ENCODE measurements around the gene KANK4.

KANK4 gene

DNA sequence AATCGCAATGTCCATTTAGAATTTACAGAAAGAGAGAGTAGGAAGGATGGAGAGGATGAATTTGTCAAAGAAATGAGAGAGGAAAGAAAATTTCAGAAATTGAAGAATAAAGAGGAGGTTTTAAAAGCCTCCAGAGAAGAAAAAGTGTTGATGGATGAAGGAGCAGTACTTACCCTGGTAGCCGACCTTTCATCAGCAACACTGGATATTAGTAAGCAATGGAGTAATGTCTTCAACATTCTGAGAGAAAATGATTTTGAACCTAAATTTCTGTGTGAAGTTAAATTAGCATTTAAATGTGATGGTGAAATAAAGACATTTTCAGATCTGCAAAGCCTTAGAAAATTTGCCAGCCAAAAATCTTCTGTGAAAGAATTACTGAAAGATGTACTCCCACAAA is 112.0 kb downstream of the KANK4 start:
- no peak for DNase-seq (ENCODE audit: low read depth in 2 of 2)

DNA sequence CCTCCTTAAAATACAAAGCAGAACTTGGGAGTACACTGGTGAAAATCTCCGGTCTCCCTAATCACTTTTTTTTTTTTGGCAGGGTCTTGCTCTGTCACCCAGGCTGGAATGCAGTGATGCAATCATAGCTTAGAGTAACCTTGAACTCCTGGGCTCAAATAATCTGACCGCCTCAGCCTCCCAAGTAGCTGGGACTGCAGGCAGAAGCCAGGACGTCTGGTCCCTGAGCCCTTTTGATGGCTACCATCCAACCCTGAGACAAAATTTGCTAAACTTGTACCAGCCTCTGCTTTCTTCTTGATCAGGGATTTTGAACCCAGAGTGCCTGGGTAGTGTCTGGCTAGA is 120.5 kb downstream of the KANK4 start:
- DNase-seq (ENCODE audit: low read depth in 2 of 2) = no peak

- DNase-seq (ENCODE audit: low read depth in 2 of 2) = no peak
These were observed 121.0 kb downstream of the KANK4 start for GRCh38 chr1:62198069-62198780.

GRCh38 chr1:62196086-62196690 is 123.0 kb downstream of the KANK4 start:
- DNase-seq (ENCODE audit: low read depth in 2 of 2) = no peak

DNA sequence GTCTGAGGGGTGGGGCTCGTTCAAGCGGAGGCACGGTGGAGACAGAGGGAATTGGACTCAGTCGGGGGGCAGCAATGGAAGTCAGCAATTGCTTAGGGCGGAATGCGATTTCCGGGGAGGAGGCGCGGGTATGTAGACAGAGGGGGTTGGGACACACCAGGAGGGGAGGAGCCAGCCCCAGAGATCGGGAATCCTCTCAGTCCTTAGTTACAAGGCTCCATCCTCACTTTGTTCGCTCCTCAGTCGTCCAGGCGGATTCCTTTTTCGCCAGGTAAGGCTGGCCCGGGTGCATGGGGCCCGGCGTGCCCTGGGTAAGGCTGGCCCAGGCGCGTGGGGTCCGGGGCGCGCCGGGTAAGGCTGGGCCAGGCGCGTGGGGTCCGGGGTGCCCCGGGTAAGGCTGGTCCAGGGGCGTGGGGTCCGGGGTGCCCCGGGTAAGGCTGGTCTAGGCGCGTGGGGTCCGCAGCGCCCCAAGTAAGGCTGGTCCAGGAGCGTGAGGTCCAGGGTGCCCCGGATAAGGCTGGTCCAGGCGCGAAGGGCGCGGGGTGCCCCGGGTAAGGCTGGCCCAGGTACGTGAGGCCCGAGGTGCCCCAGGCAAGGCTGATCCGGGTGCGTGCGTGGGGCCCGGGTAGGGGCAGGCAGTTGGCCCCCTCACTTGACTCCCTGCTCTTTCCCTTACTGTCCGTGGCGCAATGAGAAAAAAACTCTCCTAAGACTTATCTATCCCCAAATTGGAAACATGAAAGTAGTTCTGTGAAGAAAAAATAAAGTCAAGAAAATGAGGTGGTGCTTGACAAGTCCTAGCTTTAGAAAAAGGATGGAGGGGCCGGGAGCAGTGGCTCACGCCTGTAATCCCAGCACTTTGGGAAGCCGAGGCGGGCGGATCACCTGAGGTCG is 124.3 kb downstream of the KANK4 start, which contains the start of gene L1TD1:
TSS of gene L1TD1 (plus strand) at position 199 of the 894 bp plus-strand sequence. CDS start 11,780 bp downstream, outside the sequence.
- DNase-seq (ENCODE audit: low read depth in 2 of 2) = no peak

DNA sequence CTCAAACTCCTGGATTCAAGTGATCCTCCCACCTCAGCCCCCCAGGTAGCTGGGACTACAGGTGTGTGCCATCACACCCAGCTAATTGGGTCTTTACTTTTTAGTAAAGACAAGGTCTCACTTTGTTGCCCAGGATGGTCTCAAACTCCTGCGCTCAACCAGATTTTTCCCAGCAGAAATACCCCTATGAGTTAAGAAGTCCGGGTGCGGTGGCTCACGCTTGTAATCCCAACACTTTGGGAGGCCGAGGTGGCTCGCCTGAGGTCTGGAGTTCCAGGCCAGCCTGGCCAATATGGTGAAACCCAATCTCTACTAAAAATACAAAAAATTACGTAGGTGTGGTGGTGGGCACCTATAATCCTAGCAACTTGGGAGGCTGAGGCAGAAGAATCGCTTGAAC is 131.1 kb downstream of the KANK4 start:
- DNase-seq (ENCODE audit: low read depth in 2 of 2) = no peak

DNA sequence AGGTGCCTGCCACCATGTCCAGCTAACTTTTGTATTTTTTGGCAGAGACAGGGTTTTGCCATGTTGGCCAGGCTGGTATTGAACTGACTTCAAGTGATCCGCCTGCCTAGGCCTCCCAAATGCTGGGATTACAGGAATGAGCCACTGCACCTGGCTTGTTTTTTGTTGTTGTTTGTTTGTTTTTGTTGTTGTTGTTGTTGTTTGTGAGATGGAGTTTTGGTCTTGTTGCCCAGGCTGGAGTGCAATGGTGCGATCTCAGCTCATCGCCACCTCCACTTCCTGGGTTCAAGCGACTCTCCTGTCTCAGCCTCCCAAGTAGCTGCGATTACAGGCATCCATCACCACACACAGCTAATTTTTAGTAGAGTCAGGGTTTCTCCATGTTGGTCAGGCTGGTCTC is 131.7 kb downstream of the KANK4 start:
- no peak for DNase-seq (ENCODE audit: low read depth in 2 of 2)

Measured in stimulated activated CD8-positive, alpha-beta memory T cell treated with anti-CD3 and anti-CD28 coated beads, Interleukin-7, amount 100 ng/mL, for 1 hour (primary cell).